Coronary artery (tissue), 2 donors: ENCODE data around the gene STRADA.

Source experiments
- DNase-seq: peaks from one replicate; pipeline ENCODE4 v3.0.0-alpha.2; 2017; ENCODE audit warnings: low spot score
- H3K27ac ChIP-seq, 2 donors: fragments of 200-600 bp; sonication (generic); one replicate each; pipeline ENCODE4 v1.5.1; 2016 to 2019
- H3K4me3 ChIP-seq: fragments of 200-600 bp; sonication (generic); 2 replicates; pipeline ENCODE4 v1.5.1; 2016; ENCODE audit warnings: mild to moderate bottlenecking, moderate library complexity
- CTCF ChIP-seq: fragments of 200-600 bp; sonication (generic); IDR thresholded peaks from one replicate; pipeline ENCODE4 v1.5.1; 2019; ENCODE audit warnings: antibody characterized with exemption

The STRADA gene

GRCh38 chr17:63675607-63676546 is 65.7 kb downstream of the STRADA start:
- no peak for TF ChIP-seq CTCF
- DNase-seq: peak; percentile 84
- Histone ChIP-seq H3K27ac (peak overlapping the region; percentile 72 to 87), H3K4me3 (peak overlapping the region; percentile 54)

- TF ChIP-seq CTCF: no peak
- peak overlapping the region; percentile 72 to 87 for H3K27ac ChIP-seq
- H3K4me3 ChIP-seq: peak overlapping the region; percentile 54
- no peak for DNase-seq
Measured at GRCh38 chr17:63675231-63675606, 66.4 kb downstream of the STRADA start.

GRCh38 chr17:63672856-63673255 is 68.7 kb downstream of the STRADA start:
- DNase-seq: no peak
- no peak overlapping the region for H3K4me3 ChIP-seq
- no peak for TF ChIP-seq CTCF
- no peak overlapping the region for H3K27ac ChIP-seq

GRCh38 chr17:63665527-63666214 is 75.9 kb downstream of the STRADA start:
- no peak for DNase-seq
- H3K4me3 ChIP-seq: no peak overlapping the region
- peak overlapping the region in 1 of 2 donors; percentile 47 for H3K27ac ChIP-seq
- TF ChIP-seq CTCF: no peak

GRCh38 chr17:63659850-63660249 is 81.7 kb downstream of the STRADA start:
- no peak for TF ChIP-seq CTCF
- Histone ChIP-seq H3K4me3 (no peak overlapping the region), H3K27ac (no peak overlapping the region)
- DNase-seq: no peak

- no peak for TF ChIP-seq CTCF
- Histone ChIP-seq H3K4me3 (no peak overlapping the region), H3K27ac (no peak overlapping the region)
- no peak for DNase-seq
Measured at GRCh38 chr17:63658366-63658765, 83.2 kb downstream of the STRADA start.

- H3K4me3 ChIP-seq: no peak overlapping the region
- DNase-seq: no peak
- no peak overlapping the region for H3K27ac ChIP-seq
- no peak for TF ChIP-seq CTCF
Measured at GRCh38 chr17:63657786-63658185, 83.8 kb downstream of the STRADA start.
